Sigmoid colon (tissue), 7 donors: Measurements from ENCODE around the gene ANO2. TPM values are rescaled to one million over a fixed set of nuclear protein-coding genes. Genes with fewer than 3 reads are reported as not detected.

Source experiments
- DNase-seq: peaks from one replicate; pipeline ENCODE4 v3.0.0-alpha.2; 2019
- H3K27ac ChIP-seq, 4 donors: fragments of 200-600 bp; sonication (generic); one replicate each; pipeline ENCODE4 v1.5.1; 2016 to 2019; ENCODE audit warnings: mild to moderate bottlenecking in 1 of 4
- H3K27me3 ChIP-seq, 3 donors: fragments of 200-600 bp; sonication (generic); one replicate each; pipeline ENCODE4 v1.5.1; 2019; ENCODE audit warnings: mild to moderate bottlenecking in 1 of 3
- H3K36me3 ChIP-seq, 4 donors: fragments of 200-600 bp; sonication (generic); one replicate each; pipeline ENCODE4 v1.5.1; 2016 to 2019
- H3K4me1 ChIP-seq, 4 donors: fragments of 200-600 bp; sonication (generic); one replicate each; pipeline ENCODE4 v1.5.1; 2017 to 2019
- H3K4me3 ChIP-seq, 4 donors: fragments of 200-600 bp; sonication (generic); one replicate each; pipeline ENCODE4 v1.5.1; 2017 to 2019; ENCODE audit warnings: mild to moderate bottlenecking in 2 of 4, moderate library complexity in 1 of 4
- H3K9me3 ChIP-seq, 4 donors: fragments of 200-600 bp in 3 of 4; sonication (generic) in 3 of 4; one replicate each; pipeline versions ENCODE4 v1.5.1 to v1.6.1; 2013 to 2019
- CTCF ChIP-seq, 4 experiments: fragments of 450-650 bp in 3 of 4; fragments of 200-600 bp in 1 of 4; IDR thresholded peaks; one replicate each; pipeline ENCODE4 v1.5.1; 2016 to 2019; ENCODE audit warnings: antibody characterized with exemption in 4 of 4, mild to moderate bottlenecking in 3 of 4, moderate library complexity in 2 of 4
- EP300 ChIP-seq, 4 donors: sonication (generic); formaldehyde crosslinking; IDR thresholded peaks; one replicate each; pipeline ENCODE4 v1.6.1; 2017; ENCODE audit warnings: antibody characterized with exemption in 4 of 4
- POLR2A ChIP-seq, 2 donors: fragments of 450-650 bp; IDR thresholded peaks; one replicate each; pipeline ENCODE4 v1.6.1; 2016; ENCODE audit warnings: antibody characterized with exemption in 2 of 2, mild to moderate bottlenecking in 2 of 2, moderate library complexity in 2 of 2
- POLR2AphosphoS5 ChIP-seq, 4 donors: sonication (generic); formaldehyde crosslinking; IDR thresholded peaks; one replicate each; pipeline ENCODE4 v1.6.1; 2017; ENCODE audit warnings: antibody characterized with exemption in 4 of 4
- WGBS, 2 donors: extraction: QIAGEN DNeasy Blood & Tissue Kit; methylation state at CpG; one replicate each; pipeline ENCODE4 v1.1.7; 2013; 5-methylcytosine and 5-hydroxymethylcytosine counted together
- intact Hi-C: fragments of 100-400 bp; cut with DNase I; formaldehyde crosslinking; loops from one replicate; pipeline ENCODE4 v1.15.1; 2023
- polyA plus RNA-seq, 3 donors: library from polyadenylated mRNA; stranded (reverse); fragments of 200-250 nt; gene quantifications; one replicate each; pipeline ENCODE4 v1.2.3, GENCODE V29; 2013
- total RNA-seq, 4 donors: library from RNA; depleted of rRNA; stranded (reverse); fragments of >200 nt; gene quantifications; one replicate each; pipeline ENCODE4 v1.1.0, GENCODE V29; 2016
- donor health status: healthy with polysubstance abuse.
- donor health status: Bipolar disorder and iron deficiency.
- donor health status: healthy.

ANO2 gene
- total and polyA plus RNA-seq, 7 donors = 0.46 to 4.3 (median 1.8) TPM; not detected in 1

GRCh38 chr12:5789469-5789968 lies 155.5 kb downstream of the ANO2 start:
- intact Hi-C loops = no loop called here
- Histone ChIP-seq H3K4me3 (no peak overlapping the region), H3K27ac (no peak overlapping the region), H3K4me1 (no peaks in the 10 kb centered on the region), H3K9me3 (no peaks in the 10 kb centered on the region), H3K36me3 (no peaks in the 10 kb centered on the region), H3K27me3 (no peaks in the 10 kb centered on the region)
- TF ChIP-seq EP300 (IDR thresholded peaks at IDR 0.05) (no peak), POLR2AphosphoS5 (IDR thresholded peaks at IDR 0.05) (no peak), CTCF (IDR thresholded peaks at IDR 0.05) (no peak), POLR2A (IDR thresholded peaks at IDR 0.05) (no peak)
- WGBS, 2 donors = 66 to 81% methylated on average over 7 of the region's 7 CpGs
- no peak for DNase-seq

GRCh38 chr12:5787828-5788227 lies 157.2 kb downstream of the ANO2 start:
- Histone ChIP-seq H3K9me3 (no peaks in the 10 kb centered on the region), H3K27ac (no peak overlapping the region), H3K4me3 (no peak overlapping the region), H3K27me3 (no peaks in the 10 kb centered on the region), H3K4me1 (no peaks in the 10 kb centered on the region), H3K36me3 (no peaks in the 10 kb centered on the region)
- 94 to 95% methylated on average over 5 of the region's 5 CpGs for WGBS, 2 donors
- intact Hi-C loops = no loop called here
- no peak for DNase-seq
- TF ChIP-seq CTCF (IDR thresholded peaks at IDR 0.05) (no peak), POLR2AphosphoS5 (IDR thresholded peaks at IDR 0.05) (no peak), EP300 (IDR thresholded peaks at IDR 0.05) (no peak), POLR2A (IDR thresholded peaks at IDR 0.05) (no peak)

GRCh38 chr12:5785601-5786000 lies 159.5 kb downstream of the ANO2 start:
- Histone ChIP-seq H3K4me3 (no peak overlapping the region), H3K36me3 (no peaks in the 10 kb centered on the region), H3K9me3 (no peaks in the 10 kb centered on the region), H3K4me1 (no peaks in the 10 kb centered on the region), H3K27me3 (no peaks in the 10 kb centered on the region), H3K27ac (no peak overlapping the region)
- WGBS, 2 donors = 93 to 96% methylated on average over 5 of the region's 5 CpGs
- no peak for DNase-seq
- no peak for TF ChIP-seq CTCF (IDR thresholded peaks at IDR 0.05)
- intact Hi-C loops = no loop called here

GRCh38 chr12:5784462-5785130 lies 160.5 kb downstream of the ANO2 start:
- DNase-seq = no peak
- no peaks in the 10 kb centered on the region for H3K27me3 ChIP-seq
- intact Hi-C loops = no loop called here
- no peak overlapping the region for H3K27ac ChIP-seq
- 61 to 66% methylated on average over 3 of the region's 3 CpGs for WGBS, 2 donors
- H3K9me3 ChIP-seq = no peaks in the 10 kb centered on the region
- no peaks in the 10 kb centered on the region for H3K36me3 ChIP-seq
- H3K4me3 ChIP-seq = no peak overlapping the region
- H3K4me1 ChIP-seq = no peaks in the 10 kb centered on the region
- TF ChIP-seq EP300 (IDR thresholded peaks at IDR 0.05) (no peak), CTCF (IDR thresholded peaks at IDR 0.05) (no peak), POLR2AphosphoS5 (IDR thresholded peaks at IDR 0.05) (no peak), POLR2A (IDR thresholded peaks at IDR 0.05) (no peak)
